GM21515 (cell line): Measurements from ENCODE around the gene ATAD1.

ENCODE experiments used
- ATAC-seq: cut with Tn5 transposase; IDR thresholded peaks from one replicate; pipeline ENCODE4 v1.9.1; 2021; ENCODE audit not compliant: unreplicated experiment

Gene ATAD1

DNA sequence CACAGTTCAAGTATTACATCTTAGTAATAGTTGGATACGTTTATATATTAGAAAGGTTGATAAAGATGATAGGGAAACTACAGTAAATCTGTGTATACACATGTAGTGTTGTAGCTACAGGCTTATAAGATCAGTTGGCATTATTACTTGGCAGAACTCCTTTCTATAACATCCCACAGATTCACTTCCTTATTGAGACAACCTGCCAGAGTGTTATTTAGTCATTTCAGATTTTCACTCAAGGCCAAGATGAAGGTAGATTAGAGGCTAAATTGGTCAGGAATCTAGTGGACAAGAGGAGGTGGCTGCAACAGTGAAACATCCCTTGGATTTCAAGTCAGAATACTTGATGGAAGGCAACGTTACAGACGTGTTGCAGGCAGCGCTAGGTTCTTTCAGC, 95.3 kb downstream of the ATAD1 start:
- ATAC-seq, result no peak

DNA sequence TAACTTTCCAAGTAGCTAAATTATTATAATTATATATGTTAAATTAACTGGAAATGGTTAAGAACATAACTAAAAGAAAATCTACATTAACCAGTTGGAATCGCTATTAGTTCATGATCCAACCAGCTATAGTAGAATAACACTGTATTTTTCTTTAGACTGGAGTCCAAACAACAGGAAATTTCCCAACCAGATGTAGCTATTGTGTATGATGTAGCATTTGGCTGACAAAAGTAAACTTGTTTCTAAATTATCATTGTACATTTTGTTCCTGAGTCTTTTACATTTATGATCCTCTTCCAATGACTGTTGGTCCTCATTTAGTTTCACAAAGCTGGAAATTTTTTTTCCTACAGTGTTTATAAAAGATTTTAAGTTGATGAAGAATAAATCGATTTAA, 96.2 kb downstream of the ATAD1 start:
- no peak for ATAC-seq

DNA sequence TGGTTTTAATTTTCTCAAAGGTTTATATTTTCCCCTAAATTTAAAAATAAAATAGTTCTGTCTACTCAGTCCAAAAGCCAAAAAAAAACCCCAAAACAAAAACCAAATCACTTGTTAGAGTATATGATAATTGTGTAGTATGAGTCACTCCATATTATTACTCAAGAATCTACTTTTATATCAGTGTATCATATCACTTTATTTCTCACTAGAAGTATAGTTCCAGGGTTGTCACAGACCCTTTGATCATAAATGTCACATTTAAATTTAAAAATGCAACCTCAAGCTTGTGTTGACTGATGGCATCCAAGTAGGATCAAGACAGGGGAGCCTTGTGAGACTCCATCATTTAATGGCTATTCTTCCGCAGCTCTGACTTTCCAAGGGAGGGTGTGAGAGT, 97.4 kb downstream of the ATAD1 start:
- no peak for ATAC-seq

DNA sequence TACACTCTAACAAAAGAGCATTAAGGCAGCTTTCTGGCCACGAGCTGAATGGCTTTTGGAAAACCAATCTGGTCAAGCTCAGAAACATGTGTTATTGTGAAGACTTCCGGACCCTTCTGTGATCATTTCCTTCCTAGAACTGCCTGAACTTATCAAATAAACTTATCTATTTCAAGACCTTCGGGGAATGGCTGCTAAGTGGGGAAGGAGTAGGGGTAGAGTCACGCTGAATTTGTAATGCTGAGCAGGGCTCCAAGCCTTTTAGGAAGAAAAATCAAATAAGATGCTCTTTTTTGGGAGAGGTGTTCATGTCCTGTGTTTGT, 101.7 kb downstream of the ATAD1 start:
- no peak for ATAC-seq

DNA sequence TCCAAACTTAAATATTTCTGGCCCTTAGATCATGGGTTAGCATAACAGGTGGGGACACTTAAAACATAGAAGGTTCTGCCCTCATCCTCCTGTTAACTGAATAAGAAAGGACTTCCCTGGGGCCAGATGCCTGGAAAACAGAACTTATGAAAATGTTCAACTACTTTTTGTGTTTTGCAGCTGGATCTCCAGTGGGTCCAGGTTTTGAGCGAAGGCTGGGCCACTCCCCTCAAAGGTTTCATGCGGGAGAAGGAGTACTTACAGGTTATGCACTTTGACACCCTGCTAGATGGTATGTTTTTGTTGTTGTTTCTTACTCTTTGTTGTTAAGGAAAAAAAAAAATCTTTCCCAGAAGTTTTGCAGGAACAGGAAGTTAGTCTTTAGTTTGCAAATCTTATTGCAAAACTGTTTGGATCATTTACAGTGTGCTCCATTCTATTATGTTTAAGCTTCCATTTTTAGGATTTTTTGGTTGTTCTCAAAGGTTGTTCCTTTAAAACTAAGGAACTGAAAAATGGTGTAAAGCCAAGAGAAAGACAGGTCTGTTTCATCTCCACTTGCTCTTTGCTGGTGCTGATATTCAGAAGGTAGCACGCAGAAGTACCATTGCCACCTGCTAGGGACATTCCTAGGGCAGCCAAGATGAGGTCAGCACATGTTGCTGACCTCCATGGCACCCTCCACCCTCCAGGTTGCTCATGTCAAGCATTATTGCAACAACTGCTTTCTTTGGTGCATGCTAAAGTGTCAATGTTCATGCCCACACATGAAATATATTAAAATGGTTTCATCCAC, 102.3 kb downstream of the ATAD1 start:
- no peak for ATAC-seq

DNA sequence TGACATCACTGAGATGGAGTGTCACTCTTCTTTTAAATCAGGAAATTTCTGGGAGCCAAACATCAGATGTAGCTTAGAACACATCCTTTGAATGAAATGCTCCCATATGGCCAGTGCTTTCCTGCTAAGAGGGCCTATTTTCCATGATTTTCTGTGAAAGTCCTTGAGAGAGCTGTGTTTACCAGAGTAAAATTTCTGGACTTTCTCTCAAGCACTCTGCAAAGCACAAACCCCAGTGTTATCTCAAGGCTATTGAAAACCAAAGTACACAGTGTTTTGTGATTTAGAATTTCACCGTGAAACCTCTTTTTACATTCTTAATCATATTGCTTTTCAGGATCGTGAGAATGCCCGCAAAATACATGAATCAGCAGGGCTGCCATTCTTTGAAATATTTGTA, 104.3 kb downstream of the ATAD1 start:
- ATAC-seq, result no peak

DNA sequence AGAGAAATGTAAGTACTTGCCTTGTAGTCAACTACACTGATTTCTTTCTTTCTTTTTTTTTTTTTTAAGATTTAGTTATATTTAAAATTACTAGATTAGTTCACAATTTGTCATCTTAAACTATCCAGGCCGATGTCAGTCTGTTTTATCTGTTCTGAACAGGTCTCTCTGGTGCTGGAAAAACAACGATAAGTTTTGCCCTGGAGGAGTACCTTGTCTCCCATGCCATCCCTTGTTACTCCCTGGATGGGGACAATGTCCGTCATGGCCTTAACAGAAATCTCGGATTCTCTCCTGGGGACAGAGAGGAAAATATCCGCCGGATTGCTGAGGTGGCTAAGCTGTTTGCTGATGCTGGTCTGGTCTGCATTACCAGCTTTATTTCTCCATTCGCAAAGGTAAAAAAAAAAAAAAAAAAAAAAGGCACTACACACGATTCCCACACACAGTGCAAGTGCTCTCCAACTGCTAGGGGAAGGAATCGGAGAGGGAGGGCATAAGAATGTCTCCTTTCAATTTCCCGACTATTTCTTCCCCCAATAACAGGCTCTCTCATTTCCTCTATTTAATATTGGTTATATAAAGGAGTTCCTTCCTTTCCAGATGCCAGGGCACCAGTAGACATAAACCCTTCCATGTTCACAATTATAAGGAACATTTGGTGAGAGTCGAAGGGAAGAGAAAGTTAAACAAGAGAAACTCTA, 105.0 kb downstream of the ATAD1 start:
- no peak for ATAC-seq

DNA sequence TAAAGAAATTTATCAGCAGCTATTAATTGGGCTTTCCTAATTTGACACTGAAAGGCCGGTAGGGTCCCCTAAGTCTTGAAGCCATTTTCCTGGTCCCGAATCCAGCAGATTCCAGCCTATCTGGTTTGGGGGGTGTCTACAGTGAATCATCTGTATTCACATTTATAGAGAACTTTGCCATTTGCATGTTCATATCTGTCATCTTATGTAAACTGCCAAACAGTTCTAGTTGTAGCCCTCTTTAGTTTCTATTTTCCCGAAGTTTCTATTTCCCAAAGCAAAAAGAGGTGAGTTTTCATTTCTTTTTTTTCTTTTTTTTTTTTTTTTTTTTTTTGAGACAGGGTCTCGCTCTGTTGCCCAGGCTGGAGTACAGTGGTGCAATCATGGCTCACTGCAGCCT, 110.8 kb downstream of the ATAD1 start:
- no peak for ATAC-seq

DNA sequence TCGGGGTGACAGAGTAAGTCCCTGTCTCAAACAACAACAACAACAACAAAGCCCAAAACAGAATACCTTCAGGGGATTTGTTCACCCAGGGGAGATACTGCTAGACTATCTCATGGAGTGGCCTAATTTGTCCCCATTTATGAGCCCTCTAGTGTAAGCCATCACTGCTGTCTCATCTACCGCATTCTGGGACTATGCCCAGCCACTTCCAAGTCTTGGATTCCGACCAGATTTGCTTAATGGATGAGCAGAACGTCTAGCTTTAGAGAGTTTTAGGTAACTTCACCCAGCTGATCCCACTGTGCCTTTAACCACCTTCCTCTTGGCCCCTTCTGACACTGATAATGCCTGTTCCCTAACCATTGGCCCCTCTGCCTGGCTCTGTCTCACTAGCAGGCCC, 111.3 kb downstream of the ATAD1 start:
- ATAC-seq, result no peak

DNA sequence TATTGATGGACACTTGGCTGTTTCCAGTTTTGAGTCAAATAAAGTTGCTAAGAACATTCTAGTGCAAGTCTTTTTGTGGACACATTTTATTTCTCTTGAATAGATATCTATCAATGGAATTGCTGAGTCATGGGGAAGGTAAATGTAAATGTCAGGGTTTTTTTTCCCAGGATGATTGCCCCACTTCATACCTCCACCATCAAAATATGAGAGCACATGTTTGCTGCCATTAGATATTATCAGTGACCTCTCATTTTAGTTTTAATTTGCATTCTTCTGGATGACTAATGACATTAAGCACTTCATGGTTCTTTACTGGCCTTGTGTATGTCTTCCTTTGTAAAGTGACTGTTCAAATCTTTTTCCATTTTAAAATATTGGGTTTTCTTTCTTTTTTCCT, 112.7 kb downstream of the ATAD1 start:
- no peak for ATAC-seq

DNA sequence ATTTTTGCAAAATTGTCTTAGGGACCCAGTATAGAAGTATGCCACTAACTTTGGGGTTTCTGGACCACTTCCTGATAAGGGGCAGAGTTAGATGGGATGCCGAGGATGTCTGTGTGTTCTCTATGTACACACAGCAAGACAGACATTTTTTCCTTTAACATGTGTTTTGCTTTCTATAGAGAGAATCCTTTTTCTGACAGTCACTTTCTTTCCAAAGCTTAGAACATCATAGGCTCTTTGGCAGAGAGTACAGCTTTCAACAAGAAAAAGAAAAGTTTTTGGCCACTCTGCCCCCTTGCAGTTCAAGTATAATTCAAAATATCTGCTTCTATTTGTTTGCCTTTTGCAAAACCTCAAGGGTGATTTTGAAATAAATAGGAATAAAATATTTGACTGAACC, 114.3 kb downstream of the ATAD1 start:
- no peak for ATAC-seq

DNA sequence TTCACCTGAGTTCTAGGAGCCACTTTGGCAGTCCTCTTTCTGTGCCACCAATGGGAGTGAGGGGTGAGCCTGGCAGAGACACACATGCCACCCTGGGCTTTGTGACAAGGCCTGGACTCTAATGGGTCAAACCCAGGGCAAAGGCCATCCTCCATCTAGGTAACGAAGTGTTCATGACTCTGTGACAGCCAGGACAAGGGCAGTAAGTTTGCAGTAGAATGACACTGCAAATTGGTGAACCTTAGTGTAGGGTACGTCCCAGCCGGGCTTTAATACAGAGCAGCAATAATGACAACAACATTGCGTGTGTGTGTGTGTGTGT, 115.1 kb downstream of the ATAD1 start:
- ATAC-seq, result no peak

DNA sequence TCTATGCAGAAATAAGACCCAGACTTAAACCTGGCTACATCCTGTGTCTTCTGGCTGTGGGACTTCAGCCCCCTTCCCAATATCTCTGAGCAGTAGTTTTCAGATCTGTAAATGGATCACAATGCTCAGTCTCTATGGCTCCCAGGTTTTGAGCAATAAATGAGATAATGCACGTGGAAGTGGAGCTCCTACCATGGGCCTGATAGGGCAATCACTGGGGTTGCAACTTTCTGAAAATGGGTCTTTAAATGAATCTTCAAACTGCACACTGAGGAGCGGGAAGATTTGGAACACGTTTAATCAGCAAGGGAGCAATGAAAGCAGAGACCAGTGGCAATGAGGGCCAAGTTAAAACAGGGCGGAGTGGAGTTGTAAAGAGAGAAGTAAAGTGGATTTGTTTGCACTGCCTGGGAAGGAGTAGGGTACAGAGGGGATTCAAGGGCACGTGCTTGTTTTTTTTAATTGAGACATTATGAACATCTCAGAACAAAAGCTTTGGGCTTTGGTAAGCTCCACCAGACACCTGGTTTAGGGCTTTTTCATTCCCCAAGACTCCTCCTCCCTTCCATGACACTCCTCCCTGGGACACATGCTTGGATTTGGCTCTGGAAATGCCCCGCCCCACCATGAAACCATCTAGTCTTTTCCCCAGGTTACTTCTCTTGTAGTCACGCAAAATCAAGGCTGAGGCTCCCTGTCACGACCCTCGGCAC, 115.6 kb downstream of the ATAD1 start:
- ATAC-seq, result no peak
